Gastrocnemius medialis (tissue), 4 donors: ENCODE measurements around the gene C1QL4. TPM values are rescaled to one million over a fixed set of nuclear protein-coding genes. Genes with fewer than 3 reads are reported as not detected.

Experiments used
- ATAC-seq, 2 donors: fragments of 150-250 bp; one replicate each; pipeline ENCODE4 v1.9.1; 2016
- DNase-seq, 2 donors: peaks; one replicate each; pipeline ENCODE4 v3.0.0-alpha.2; 2019
- H3K27ac ChIP-seq, 4 donors: fragments of 200-600 bp; sonication (generic); 1 replicate in 1 of 4; 2 replicates in 3 of 4; pipeline ENCODE4 v1.5.1; 2016 to 2018; ENCODE audit warnings: mild to moderate bottlenecking in 2 of 4, moderate library complexity in 1 of 4
- H3K27me3 ChIP-seq, 3 donors: fragments of 200-600 bp; sonication (generic) in 2 of 3; 1 replicate in 1 of 3; 2 replicates in 2 of 3; pipeline versions ENCODE4 v1.5.1 to v1.6.0; 2016 to 2019; ENCODE audit warnings: mild to moderate bottlenecking in 1 of 3, moderate library complexity in 1 of 3
- H3K36me3 ChIP-seq, 2 donors: fragments of 200-600 bp; sonication (generic) in 1 of 2; one replicate each; pipeline ENCODE4 v1.5.1; 2017 to 2018
- H3K4me1 ChIP-seq, 2 donors: fragments of 200-600 bp; sonication (generic) in 1 of 2; one replicate each; pipeline ENCODE4 v1.5.1; 2016 to 2017; ENCODE audit warnings: mild to moderate bottlenecking in 2 of 2
- H3K4me3 ChIP-seq, 4 donors: fragments of 200-600 bp; sonication (generic) in 3 of 4; 1 replicate in 1 of 4; 2 replicates in 3 of 4; pipeline ENCODE4 v1.5.1; 2016 to 2019; ENCODE audit warnings: mild to moderate bottlenecking in 2 of 4
- H3K9me3 ChIP-seq, 3 donors: fragments of 200-600 bp; sonication (generic) in 2 of 3; 1 replicate in 1 of 3; 2 replicates in 2 of 3; pipeline ENCODE4 v1.5.1; 2016 to 2019
- CTCF ChIP-seq, 5 experiments: fragments of 450-650 bp in 3 of 5; fragments of 200-600 bp in 2 of 5; sonication (generic) in 2 of 5; IDR thresholded peaks in 4 of 5; conservative IDR thresholded peaks in 1 of 5; 1 replicate in 4 of 5; 2 replicates in 1 of 5; pipeline ENCODE4 v1.5.1; 2016 to 2019; ENCODE audit warnings: antibody characterized with exemption in 5 of 5, mild to moderate bottlenecking in 3 of 5, moderate library complexity in 3 of 5
- POLR2A ChIP-seq, 2 donors: fragments of 450-650 bp; IDR thresholded peaks; one replicate each; pipeline ENCODE4 v1.6.1; 2017; ENCODE audit warnings: antibody characterized with exemption in 2 of 2, mild to moderate bottlenecking in 2 of 2, moderate library complexity in 2 of 2
- in situ Hi-C, 4 donors: fragments of 200-750 bp; cut with MboI; loops; one replicate each; pipeline versions ENCODE4 v1.15.0 to v1.8.0; 2017; ENCODE audit warnings: low sequenced_read_pairs in 4 of 4
- intact Hi-C: fragments of 100-400 bp; cut with DNase I; formaldehyde crosslinking; loops from one replicate; pipeline ENCODE4 v1.15.1; 2023; ENCODE audit warnings: low total_unique reads
- total RNA-seq, 4 donors: library from RNA; depleted of rRNA; stranded (reverse); fragments of >200 nt; gene quantifications; one replicate each; pipeline versions ENCODE4 v1.1.0 to v1.2.3, GENCODE V29; 2016

C1QL4 gene
- total RNA-seq, 4 donors from 2014 or later: not detected

GRCh38 chr12:49369411-49370145 is 32.6 kb upstream of the C1QL4 start:
- Histone ChIP-seq H3K27me3 (no peaks in the 10 kb centered on the region), H3K36me3 (peaks cover 0 to 9% of the 10 kb centered on the region in 2 donors), H3K4me1 (peaks cover 27 to 30% of the 10 kb centered on the region in 2 donors), H3K9me3 (no peaks in the 10 kb centered on the region), H3K4me3 (peak overlapping the region in 2 of 4 donors; percentile 6 to 11), H3K27ac (peak overlapping the region; percentile 96 to 98 (median 97))
- in situ Hi-C loops: loop anchor here in 1 of 4 donors (10.0 kb wide), 1 partner anchor 135 kb away; no protein-coding TSS in a partner anchor
- intact Hi-C loops: no loop called here
- ATAC-seq: peak; percentile 47 to 68
- TF ChIP-seq CTCF (IDR thresholded peaks at IDR 0.05 in 4 of 5, conservative IDR thresholded peaks at IDR 0.05 in 1 of 5) (peak in 4 of 5 experiments; percentile 32 to 49 (median 46)), POLR2A (IDR thresholded peaks at IDR 0.05) (no peak)
- DNase-seq: peak; percentile 28 to 69

GRCh38 chr12:49368240-49368600 is 31.2 kb upstream of the C1QL4 start:
- intact Hi-C loops: no loop called here
- DNase-seq: no peak
- H3K4me3 ChIP-seq: peak overlapping the region; percentile 82 to 98 (median 87)
- TF ChIP-seq CTCF (IDR thresholded peaks at IDR 0.05 in 4 of 5, conservative IDR thresholded peaks at IDR 0.05 in 1 of 5): no peak
- no peak for TF ChIP-seq POLR2A (IDR thresholded peaks at IDR 0.05)
- in situ Hi-C loops: no loop called here
- H3K36me3 ChIP-seq: peaks cover 0 to 3% of the 10 kb centered on the region in 2 donors
- no peaks in the 10 kb centered on the region for H3K27me3 ChIP-seq
- peak overlapping the region; percentile 96 to 98 (median 97) for H3K27ac ChIP-seq
- peaks cover 27 to 30% of the 10 kb centered on the region in 2 donors for H3K4me1 ChIP-seq
- ATAC-seq: no peak
- H3K9me3 ChIP-seq: no peaks in the 10 kb centered on the region

GRCh38 chr12:49367381-49368239 is 30.6 kb upstream of the C1QL4 start, which contains the start of gene SPATS2:
Gene SPATS2 (plus strand): TSS chr12:49367462. CDS start chr12:49461013, 93,551 bp downstream.
- DNase-seq: peak; percentile 79 to 87
- peaks cover 27 to 30% of the 10 kb centered on the region in 2 donors for H3K4me1 ChIP-seq
- intact Hi-C loops: no loop called here

More at GRCh38 chr12:49367381-49368239, 30.6 kb upstream of the C1QL4 start, which contains the start of gene SPATS2:
- Histone ChIP-seq H3K36me3 (no peaks in the 10 kb centered on the region), H3K27me3 (no peaks in the 10 kb centered on the region), H3K4me3 (peak within 1 kb of the TSS; percentile 82 to 98 (median 87)), H3K27ac (peak within 1 kb of the TSS; percentile 96 to 98 (median 97)), H3K9me3 (no peaks in the 10 kb centered on the region)
- TF ChIP-seq POLR2A (IDR thresholded peaks at IDR 0.05) (peak; percentile 19 to 39), CTCF (IDR thresholded peaks at IDR 0.05 in 4 of 5, conservative IDR thresholded peaks at IDR 0.05 in 1 of 5) (no peak)
- no peak for ATAC-seq
- in situ Hi-C loops: no loop called here
